Measurements from ENCODE around the gene SPPL3.

SPPL3 gene

GRCh38 chr12:120739031-120739762, 165.0 kb downstream of the SPPL3 start:
- TF ChIP-seq ZFX (IDR thresholded peaks at IDR 0.05; ENCODE audit: borderline replicate concordance), result no peak
- no peak for TF ChIP-seq CTCF (IDR thresholded peaks at IDR 0.05)

GRCh38 chr12:120738252-120739030, 165.7 kb downstream of the SPPL3 start:
- H3K27ac ChIP-seq, result no peak overlapping the region
- no peak for TF ChIP-seq CTCF (IDR thresholded peaks at IDR 0.05)
- no peak for TF ChIP-seq ZFX (IDR thresholded peaks at IDR 0.05; ENCODE audit: borderline replicate concordance)

More at GRCh38 chr12:120739031-120739762, 165.0 kb downstream of the SPPL3 start:
- H3K27ac ChIP-seq, result no peak overlapping the region

GRCh38 chr12:120737557-120738251, 166.5 kb downstream of the SPPL3 start:
- no peak for TF ChIP-seq CTCF (IDR thresholded peaks at IDR 0.05)
- no peak for TF ChIP-seq ZFX (IDR thresholded peaks at IDR 0.05; ENCODE audit: borderline replicate concordance)

GRCh38 chr12:120736404-120737331, 167.5 kb downstream of the SPPL3 start:
- TF ChIP-seq ZFX (IDR thresholded peaks at IDR 0.05; ENCODE audit: borderline replicate concordance), result no peak
- no peak for TF ChIP-seq CTCF (IDR thresholded peaks at IDR 0.05)

More at GRCh38 chr12:120737557-120738251, 166.5 kb downstream of the SPPL3 start:
- H3K27ac ChIP-seq, result no peak overlapping the region

GRCh38 chr12:120735181-120735580, 169.0 kb downstream of the SPPL3 start:
- TF ChIP-seq CTCF (IDR thresholded peaks at IDR 0.05), result no peak
- H3K27ac ChIP-seq, result no peak overlapping the region

More at GRCh38 chr12:120736404-120737331, 167.5 kb downstream of the SPPL3 start:
- H3K27ac ChIP-seq, result no peak overlapping the region

GRCh38 chr12:120734210-120734609, 169.9 kb downstream of the SPPL3 start:
- no peak overlapping the region for H3K27ac ChIP-seq
- TF ChIP-seq ZFX (IDR thresholded peaks at IDR 0.05; ENCODE audit: borderline replicate concordance) (no peak), CTCF (IDR thresholded peaks at IDR 0.05) (no peak)

Measured in 22Rv1 (cell line).